Sigmoid colon (tissue), 4 donors: ENCODE results near the gene MVB12B.

ENCODE experiments used
- CTCF ChIP-seq, 4 experiments: fragments of 450-650 bp in 3 of 4; fragments of 200-600 bp in 1 of 4; IDR thresholded peaks; one replicate each; pipeline ENCODE4 v1.5.1; 2016 to 2019; ENCODE audit warnings: antibody characterized with exemption in 4 of 4, mild to moderate bottlenecking in 3 of 4, moderate library complexity in 2 of 4
- POLR2A ChIP-seq, 2 donors: fragments of 450-650 bp; IDR thresholded peaks; one replicate each; pipeline ENCODE4 v1.6.1; 2016; ENCODE audit warnings: antibody characterized with exemption in 2 of 2, mild to moderate bottlenecking in 2 of 2, moderate library complexity in 2 of 2
- POLR2AphosphoS5 ChIP-seq, 4 donors: sonication (generic); formaldehyde crosslinking; IDR thresholded peaks; one replicate each; pipeline ENCODE4 v1.6.1; 2017; ENCODE audit warnings: antibody characterized with exemption in 4 of 4

- TF ChIP-seq POLR2AphosphoS5 (IDR thresholded peaks at IDR 0.05) (no peak), CTCF (IDR thresholded peaks at IDR 0.05) (no peak), POLR2A (IDR thresholded peaks at IDR 0.05) (no peak)
Measured at GRCh38 chr9:126527109-126527825, 200.6 kb downstream of the MVB12B start.
